Measurements from ENCODE around the gene CHPF2.
A peak's percentile ranks its signal among the peaks of the same experiment; 100 is the strongest.

CHPF2 gene

GRCh38 chr7:151232091-151232916 is at the start of gene CHPF2:
Gene CHPF2, plus strand, starts transcription at chr7:151232483. Its CDS starts 1,529 bp downstream, at chr7:151234012.
- peak; percentile 38 to 81 for DNase-seq

GRCh38 chr7:151185762-151186639 is 46.3 kb upstream of the CHPF2 start:
- DNase-seq = no peak

GRCh38 chr7:151186640-151187408 is 45.5 kb upstream of the CHPF2 start, which contains the start of gene ASB10:
Gene ASB10, minus strand, starts transcription at chr7:151187250. Its CDS starts 120 bp downstream, at chr7:151187130.
- no peak for DNase-seq

- no peak for DNase-seq
Measured at GRCh38 chr7:151187409-151188251, 44.7 kb upstream of the CHPF2 start.

- DNase-seq = no peak
Measured at GRCh38 chr7:151188252-151188542, 44.1 kb upstream of the CHPF2 start.

- DNase-seq = no peak
Measured at GRCh38 chr7:151189038-151189437, 43.2 kb upstream of the CHPF2 start.

- no peak for DNase-seq
Measured at GRCh38 chr7:151191544-151191943, 40.7 kb upstream of the CHPF2 start.

GRCh38 chr7:151192002-151192539 is 40.2 kb upstream of the CHPF2 start:
- no peak for DNase-seq

- DNase-seq = no peak
Measured at GRCh38 chr7:151193203-151193978, 38.9 kb upstream of the CHPF2 start.

GRCh38 chr7:151194188-151194587 is 38.1 kb upstream of the CHPF2 start:
- DNase-seq = no peak

- no peak for DNase-seq
Measured at GRCh38 chr7:151195616-151196450, 36.5 kb upstream of the CHPF2 start.

GRCh38 chr7:151197932-151198331 is 34.4 kb upstream of the CHPF2 start:
- no peak for DNase-seq

- no peak for DNase-seq
Measured at GRCh38 chr7:151198945-151199848, 33.1 kb upstream of the CHPF2 start.

- no peak for DNase-seq
Measured at GRCh38 chr7:151201344-151201743, 30.9 kb upstream of the CHPF2 start.

- DNase-seq = no peak
Measured at GRCh38 chr7:151201751-151202150, 30.5 kb upstream of the CHPF2 start.

GRCh38 chr7:151202836-151203235 is 29.4 kb upstream of the CHPF2 start:
- no peak for DNase-seq

GRCh38 chr7:151204383-151205032 is 27.8 kb upstream of the CHPF2 start:
- DNase-seq = no peak

- no peak for DNase-seq
Measured at GRCh38 chr7:151205730-151206129, 26.6 kb upstream of the CHPF2 start.
